Keratinocyte (primary cell): ENCODE data around the gene B3GAT1.

ENCODE experiments used
- EZH2 ChIP-seq: IDR thresholded peaks from one replicate; pipeline ENCODE4 v1.6.1; 2012; ENCODE audit warnings: inconsistent platforms, mild to moderate bottlenecking, low read length, moderate library complexity
- TF ChIP-seq, protein P1 (sequence below), 3 experiments: IDR thresholded peaks in 1 of 3; conservative IDR thresholded peaks in 1 of 3; optimal IDR thresholded peaks in 1 of 3; 2 replicates in 2 of 3; 3 replicates in 1 of 3; pipeline versions ENCODE3 to v1.5.1; 2011; ENCODE audit warnings: low read length in 3 of 3, mild to moderate bottlenecking in 3 of 3, moderate library complexity in 2 of 3, control low read depth in 1 of 3, inconsistent platforms in 1 of 3; ENCODE audit not compliant: insufficient read depth in 2 of 3; ENCODE audit errors: extremely low read depth in 1 of 3

DNA sequence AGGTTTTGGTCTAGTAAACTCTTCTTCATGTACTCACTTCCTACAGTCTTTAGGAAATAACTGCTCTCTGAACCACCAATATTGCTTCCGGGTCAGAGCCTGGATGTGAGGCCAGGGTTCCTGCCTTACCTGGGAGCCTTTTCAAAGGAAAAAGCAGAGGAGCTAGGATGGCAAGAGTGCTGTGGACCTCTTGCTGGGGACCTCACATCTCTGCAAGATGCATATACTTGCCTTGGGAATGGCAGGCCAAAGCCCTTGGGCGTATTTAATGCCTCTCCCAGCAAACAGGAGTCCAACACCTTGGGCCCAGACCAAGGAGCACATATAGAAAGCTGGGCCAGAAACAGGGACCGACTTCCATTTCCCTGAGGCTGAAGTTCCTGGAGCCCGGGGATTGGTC is 75.0 kb downstream of the B3GAT1 start:
- TF ChIP-seq, protein P1, sequence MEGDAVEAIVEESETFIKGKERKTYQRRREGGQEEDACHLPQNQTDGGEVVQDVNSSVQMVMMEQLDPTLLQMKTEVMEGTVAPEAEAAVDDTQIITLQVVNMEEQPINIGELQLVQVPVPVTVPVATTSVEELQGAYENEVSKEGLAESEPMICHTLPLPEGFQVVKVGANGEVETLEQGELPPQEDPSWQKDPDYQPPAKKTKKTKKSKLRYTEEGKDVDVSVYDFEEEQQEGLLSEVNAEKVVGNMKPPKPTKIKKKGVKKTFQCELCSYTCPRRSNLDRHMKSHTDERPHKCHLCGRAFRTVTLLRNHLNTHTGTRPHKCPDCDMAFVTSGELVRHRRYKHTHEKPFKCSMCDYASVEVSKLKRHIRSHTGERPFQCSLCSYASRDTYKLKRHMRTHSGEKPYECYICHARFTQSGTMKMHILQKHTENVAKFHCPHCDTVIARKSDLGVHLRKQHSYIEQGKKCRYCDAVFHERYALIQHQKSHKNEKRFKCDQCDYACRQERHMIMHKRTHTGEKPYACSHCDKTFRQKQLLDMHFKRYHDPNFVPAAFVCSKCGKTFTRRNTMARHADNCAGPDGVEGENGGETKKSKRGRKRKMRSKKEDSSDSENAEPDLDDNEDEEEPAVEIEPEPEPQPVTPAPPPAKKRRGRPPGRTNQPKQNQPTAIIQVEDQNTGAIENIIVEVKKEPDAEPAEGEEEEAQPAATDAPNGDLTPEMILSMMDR (optimal IDR thresholded peaks at IDR 0.05 in 1 of 3, IDR thresholded peaks at IDR 0.05 in 1 of 3, conservative IDR thresholded peaks at IDR 0.05 in 1 of 3; ENCODE audit: extremely low read depth in 1 of 3, insufficient read depth in 2 of 3, low read length in 3 of 3) = no peak
- no peak for TF ChIP-seq EZH2
